ENCODE measurements around the gene SLC49A3.

SLC49A3 gene

DNA sequence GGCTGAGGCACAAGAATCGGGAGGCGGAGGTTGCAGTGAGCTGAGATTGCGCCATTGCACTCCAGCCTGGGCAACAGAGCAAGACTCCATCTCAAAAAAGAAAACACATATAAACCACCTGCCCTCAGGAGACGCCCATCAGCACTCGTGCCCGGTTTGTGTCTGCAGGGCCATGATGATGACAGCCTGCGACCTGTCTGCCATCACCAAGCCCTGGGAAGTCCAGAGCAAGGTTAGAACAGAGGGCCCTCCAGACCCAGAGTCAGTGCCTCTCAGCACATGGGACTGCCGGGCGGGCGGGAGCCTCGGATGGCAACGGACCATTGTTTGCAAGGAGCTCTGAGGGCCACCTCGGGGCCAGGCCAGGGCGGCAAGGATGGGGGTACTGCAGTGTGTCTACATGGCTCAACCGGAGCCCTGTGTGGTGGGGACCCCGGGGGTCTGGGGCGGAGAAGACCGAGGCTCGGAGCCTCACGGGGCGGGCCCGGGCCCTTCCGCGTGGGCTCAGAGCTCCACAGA, 24.2 kb downstream of the SLC49A3 start:
- no peak for DNase-seq

DNA sequence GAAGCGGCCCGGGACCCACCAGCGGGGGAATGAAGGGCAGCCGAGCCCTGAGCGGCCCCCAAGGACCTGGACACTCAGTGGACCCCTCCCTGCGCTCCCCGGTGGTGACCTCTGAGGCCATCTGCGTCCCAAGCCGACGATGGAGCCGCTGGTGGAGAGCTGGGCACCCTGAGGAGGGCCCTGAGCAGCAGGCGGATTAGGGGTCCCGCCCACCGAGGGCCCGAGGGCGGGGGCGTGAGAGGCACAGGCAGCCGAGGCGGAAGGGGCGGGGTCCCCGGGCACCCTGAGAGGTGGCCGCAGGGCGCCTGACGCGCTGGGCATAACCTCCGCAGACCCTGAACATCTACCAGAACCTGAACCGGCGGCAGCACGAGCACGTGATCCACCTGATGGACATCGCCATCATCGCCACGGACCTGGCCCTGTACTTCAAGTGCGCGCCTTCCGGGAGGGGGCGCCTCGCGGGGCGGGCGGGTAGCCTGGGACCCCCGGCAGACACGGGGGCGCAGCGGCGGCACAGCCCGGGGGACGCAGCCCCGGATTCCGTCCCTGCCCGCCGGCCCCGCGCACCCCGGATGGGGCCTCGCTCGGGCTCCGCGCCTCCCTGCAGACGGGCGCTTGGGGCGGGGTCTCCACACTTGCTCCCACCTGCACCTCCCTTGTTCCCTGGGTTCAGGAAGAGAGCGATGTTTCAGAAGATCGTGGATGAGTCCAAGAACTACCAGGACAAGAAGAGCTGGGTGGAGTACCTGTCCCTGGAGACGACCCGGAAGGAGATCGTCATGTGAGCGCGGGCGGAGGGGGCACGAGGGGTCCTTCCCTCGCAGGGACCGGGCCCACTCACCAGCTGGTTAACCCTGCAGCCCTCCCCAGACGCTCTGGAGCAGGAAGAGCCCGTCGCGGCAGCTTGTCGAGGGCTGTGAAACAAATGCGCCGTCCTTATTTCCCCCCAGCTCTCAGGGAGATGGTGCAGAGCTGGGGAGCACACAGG, 25.2 kb downstream of the SLC49A3 start:
- no peak for DNase-seq

DNA sequence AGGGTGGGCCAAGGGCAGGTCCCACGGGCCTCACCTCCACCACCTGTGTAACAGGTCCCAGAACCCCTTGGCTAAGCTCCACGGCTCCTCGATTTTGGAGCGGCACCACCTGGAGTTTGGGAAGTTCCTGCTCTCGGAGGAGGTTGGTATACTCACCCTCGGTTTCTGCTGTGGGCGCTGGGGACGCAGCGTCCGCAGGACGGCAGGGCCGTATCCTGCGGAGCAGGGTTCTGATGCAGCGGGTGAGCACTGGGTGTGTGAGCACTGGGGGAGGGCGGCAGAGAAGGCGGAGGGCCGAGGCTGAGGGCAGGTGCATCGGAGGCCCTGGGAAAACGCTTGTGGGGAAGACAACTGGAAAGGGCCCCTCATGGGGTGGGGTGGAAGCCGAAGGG, 25.9 kb downstream of the SLC49A3 start:
- DNase-seq: no peak

DNA sequence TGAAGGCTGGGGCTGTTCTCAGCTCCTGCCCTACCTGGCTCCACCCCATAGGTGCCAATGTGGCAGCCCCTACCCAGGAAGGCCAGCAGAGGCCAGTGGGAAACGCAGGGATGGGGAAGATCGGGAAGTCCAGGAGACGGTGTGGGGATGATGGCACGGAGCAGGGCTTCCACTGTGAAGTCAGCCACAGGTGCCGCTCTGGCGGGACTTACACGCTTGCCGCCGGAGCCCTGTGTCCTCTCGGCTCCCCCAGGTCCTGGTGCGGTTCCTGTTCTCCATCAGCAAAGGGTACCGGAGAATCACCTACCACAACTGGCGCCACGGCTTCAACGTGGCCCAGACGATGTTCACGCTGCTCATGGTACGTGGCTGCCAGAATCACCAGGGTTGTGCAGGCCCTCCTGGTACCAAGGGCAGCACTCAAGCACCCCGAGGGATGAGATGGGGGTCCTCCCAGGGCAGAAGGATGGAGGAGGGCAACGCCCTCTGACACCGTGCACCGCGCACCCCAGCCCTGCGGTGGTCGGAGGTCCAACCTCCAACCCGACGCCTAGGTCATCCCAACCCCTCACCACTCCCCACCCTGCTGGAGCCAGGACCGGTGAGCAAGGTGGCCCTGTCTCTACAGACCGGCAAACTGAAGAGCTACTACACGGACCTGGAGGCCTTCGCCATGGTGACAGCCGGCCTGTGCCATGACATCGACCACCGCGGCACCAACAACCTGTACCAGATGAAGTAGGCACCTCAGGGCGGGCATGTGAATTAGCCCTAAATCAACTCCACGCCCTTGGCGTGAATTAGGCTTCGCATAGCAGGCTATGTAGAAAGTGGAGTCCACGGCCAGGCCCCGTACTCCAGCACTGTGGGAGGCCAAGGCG, 26.8 kb downstream of the SLC49A3 start:
- no peak for DNase-seq

DNA sequence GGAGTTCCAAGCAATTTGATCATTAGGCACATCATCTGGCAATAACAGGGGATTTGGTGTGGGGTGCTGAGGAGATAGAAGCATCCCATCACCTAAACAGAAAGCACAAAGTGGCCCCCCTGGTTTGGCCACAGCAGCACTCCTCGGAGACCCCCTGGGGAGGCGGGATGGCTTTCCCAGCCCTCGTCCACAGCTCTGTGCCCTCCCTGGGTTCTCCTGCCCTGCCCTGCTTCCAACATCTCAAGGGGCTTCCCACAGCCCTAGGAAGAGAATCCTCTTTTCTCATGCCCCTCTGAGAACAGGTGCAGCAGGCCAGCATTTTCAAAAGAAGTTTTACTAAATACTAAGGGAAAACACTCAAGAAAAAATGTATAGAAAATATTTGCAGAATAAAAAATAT, 27.7 kb downstream of the SLC49A3 start:
- DNase-seq: no peak

- DNase-seq: no peak
Observed at GRCh38 chr4:660401-660800, 28.6 kb downstream of the SLC49A3 start.

DNA sequence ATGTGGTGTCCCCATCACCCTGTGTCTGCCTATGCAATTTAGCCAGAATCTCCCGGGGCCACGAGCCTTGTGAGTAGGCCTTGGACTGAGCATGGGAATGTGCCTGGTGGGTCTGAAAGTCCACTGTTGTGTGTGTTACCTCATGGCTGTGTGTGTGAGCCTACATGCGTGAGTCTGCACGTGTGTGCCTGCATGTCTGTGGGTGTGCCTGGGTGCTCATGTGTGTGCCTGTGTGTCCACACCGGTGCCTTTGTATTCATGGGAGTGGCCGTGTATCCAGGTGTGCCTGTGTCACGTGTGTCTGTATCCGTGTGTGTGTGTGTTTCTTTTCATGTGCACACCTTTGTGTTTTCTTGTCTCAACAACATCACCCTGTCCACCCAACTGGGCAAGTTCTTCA, 29.1 kb downstream of the SLC49A3 start:
- no peak for DNase-seq

DNA sequence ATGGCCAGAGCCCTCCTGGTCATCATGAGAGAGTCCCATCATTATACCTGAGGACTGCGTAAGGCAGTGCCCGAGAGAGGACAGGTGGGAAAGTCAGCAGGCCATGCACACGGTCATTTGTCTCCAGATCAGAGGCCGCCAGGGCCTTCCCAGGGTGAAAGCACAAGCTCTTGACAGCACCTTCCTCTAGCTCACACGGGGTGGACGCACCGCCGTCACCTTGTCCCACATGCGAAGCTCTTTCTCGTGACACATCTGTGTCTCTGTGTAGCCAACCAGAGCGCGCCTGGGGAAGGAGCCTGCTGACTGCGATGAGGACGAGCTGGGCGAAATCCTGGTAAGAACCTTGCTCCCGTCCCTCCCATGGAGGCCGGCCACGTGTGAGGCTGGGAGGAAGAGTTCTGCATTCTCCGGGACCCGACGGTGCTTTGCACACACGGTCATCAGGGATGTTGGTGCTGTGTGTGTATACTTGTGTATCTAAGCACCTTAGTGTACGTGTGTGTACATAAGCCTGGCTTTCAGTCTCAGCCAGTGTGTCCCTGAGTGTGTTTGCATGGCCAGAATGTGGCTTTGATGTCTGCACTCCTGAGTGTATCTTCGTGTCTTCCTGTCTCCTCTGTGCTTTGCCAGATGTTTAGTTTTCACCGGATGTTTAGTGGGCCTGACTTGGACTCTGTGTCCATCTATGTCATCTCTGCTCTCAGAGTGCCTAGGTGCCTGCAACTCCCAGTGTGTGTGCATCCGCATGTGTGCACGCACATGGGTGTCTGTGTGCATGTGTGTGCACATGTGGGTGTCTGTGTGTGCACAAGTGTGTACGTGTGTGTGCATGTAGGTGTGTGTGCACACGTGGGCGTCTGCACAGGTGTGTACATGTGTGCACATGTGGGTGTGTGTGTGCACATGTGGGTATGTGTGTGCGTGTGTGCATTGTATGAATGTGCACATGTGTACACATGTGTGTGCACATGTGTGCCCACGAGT, 30.0 kb downstream of the SLC49A3 start:
- no peak for DNase-seq

DNA sequence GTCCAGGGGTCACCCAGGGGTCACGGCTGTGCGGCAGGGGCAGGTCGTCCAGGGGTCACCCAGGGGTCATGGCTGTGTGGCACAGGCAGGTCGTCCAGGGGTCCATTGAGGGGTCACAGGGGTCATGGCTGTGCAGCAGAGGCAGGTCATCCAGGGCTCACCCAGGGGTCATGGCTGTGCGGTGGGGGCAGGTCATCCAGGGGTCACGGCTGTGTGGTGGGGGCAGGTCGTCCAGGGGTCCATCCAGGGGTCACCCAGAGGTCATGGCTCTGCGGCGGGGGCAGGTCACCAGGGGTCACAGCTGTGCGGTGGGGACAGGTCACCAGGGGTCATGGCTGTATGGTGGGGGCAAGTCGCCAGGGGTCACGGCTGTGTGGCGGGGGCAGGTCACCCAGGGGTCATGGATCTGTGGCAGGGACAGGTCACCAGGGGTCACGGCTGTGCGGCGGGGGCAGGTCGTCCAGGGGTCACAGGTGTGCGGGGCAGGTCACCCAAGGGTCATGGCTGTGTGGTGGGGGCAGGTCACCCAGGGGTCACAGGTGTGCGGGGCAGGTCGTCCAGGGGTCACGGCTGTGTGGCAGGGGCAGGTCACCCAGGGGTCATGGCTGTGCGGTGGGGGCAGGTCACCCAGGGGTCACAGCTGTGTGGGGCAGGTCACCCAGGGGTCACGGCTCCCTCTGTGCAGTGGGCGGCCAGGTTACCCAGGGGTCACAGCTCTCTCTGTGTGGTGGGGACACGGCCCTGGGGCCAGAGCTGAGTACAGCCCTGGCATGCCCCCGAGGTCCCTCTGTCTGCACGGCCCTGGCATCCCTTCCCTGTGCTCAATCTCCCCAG, 30.9 kb downstream of the SLC49A3 start:
- no peak for DNase-seq

DNA sequence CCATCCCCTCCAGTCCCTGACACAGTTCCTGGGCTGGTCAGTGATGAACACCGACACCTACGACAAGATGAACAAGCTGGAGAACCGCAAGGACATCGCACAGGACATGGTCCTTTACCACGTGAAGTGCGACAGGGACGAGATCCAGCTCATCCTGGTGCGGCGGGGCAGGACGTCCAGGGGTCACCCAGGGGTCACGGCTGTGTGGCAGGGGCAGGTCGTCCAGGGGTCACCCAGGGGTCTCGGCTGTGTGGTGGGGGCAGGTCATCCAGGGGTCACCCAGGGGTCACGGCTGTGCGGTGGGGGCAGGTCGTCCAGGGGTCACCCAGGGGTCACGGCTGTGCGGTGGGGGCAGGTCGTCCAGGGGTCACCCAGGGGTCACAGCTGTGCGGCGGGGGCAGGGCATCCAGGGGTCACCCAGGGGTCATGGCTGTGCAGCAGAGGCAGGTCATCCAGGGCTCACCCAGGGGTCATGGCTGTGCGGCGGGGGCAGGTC, 31.6 kb downstream of the SLC49A3 start:
- no peak for DNase-seq

- no peak for DNase-seq
Observed at GRCh38 chr4:656436-657337, 32.3 kb downstream of the SLC49A3 start.

- DNase-seq: no peak
Observed at GRCh38 chr4:655464-656151, 33.3 kb downstream of the SLC49A3 start.

DNA sequence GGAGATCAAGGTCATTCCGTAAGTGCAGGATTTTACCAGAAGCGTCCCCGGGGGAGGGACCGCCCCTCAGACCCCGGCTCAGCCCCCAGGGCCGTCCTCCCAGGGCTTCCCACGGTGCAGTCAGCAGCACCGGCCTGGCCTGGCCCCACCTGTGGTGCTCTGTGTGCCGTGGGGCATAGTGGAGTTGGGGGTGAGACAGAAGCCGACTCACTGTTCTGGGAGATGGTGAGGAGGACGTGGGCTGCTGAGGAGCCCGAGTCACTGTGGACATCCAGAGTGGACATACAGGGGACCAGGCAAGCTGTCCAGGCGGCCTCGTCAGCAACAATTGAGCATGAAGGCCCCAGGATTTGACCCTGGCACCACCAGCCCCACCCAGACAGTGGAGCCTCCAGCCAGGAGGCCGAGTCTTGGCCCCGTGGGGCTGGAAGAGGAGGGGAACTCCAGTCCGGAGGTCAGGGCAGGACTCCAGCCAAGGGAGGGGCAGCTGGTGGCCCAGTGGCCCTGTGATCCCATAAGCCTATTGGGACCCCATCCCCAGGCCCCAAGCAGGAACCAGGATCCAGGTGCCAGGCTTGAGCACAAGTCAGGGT, 34.0 kb downstream of the SLC49A3 start:
- no peak for DNase-seq

DNA sequence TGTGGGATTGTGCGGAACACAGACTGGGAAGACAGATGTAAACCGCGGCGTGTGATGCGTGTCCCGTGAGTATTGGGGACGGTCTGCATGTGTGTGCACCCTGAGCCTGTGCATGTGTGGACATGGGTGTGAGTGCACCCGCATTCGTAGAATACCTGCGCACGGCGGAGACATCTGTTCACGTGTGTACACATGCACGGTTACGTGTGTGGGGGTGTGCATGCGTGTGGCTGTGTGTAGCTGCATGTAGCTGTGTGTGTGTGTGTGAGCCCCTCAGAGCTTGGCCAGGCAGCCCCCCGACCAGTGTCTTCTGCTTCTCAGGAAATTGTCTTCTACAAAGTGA, 34.5 kb downstream of the SLC49A3 start:
- no peak for DNase-seq

DNA sequence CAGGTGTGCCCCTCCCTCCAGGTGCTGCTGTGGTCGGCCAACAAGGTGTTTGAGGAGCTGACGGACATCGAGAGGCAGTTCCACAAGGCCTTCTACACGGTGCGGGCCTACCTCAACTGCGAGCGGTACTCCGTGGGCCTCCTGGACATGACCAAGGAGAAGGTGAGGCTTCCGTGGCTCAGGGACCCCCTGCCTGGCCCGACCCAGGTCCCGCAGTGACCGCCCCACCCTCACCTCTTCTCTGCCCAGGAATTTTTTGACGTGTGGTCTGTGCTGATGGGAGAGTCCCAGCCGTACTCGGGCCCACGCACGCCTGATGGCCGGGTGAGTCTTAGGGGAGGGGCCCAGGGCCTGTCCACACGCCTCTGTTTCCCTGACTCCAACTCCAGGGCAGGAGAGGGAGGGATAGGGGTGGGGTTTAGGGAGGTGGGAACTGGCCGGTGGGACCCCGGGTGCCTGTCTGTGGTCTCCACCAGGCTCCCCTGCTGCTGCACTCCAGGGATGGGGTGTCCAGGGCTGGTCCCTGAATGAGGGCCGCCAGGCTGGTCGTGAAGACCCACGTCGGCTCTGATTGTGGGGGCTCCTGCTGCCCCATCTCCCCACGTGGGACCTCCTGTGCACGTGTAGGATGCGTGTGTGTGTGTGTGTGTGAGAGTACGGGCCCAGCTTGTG, 35.0 kb downstream of the SLC49A3 start:
- DNase-seq: no peak

- no peak for DNase-seq
Observed at GRCh38 chr4:653080-653821, 35.7 kb downstream of the SLC49A3 start.

DNA sequence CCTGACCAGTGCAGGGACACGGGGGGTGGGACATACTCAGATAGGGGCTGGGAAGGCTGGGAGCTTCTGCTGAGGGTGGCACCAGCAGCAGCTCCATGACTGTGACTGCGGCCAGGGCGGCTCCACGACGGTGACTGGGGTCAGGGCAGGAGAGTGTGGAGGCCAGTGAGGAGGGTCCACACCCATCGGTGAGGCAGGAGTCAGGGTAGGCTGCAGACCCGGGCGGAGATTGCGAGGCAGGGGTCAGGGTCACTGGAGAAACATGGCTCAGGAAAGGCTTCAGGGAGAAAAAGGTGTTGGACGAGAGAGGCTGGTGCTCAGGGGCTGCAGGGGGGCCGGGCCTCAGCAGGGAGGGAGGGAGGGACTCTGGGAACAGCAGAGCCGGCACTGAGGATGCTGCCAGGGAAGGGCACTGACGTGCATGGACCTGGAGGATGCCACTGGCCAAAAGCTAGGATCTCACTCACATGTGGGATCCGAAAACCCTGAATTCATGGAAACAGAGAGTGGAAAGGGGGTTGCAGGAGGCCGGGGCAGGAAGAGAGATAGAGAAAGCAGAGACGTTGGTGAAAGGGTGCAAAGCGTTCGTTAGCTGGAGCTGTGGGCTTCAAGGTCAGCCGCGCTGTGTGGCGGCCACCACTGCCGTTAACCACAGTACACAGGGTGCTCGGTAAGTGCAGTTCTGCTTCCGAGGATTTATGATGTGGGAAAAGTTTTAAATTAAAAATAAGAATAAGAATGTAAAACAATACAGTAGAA, 36.9 kb downstream of the SLC49A3 start:
- no peak for DNase-seq
